Motor neuron (in vitro differentiated cells): Measurements from ENCODE around the gene RASSF7. TPM values are rescaled to one million over a fixed set of nuclear protein-coding genes. Genes with fewer than 3 reads are reported as not detected.
A peak's percentile ranks its signal among the peaks of the same experiment; 100 is the strongest.

Experiments
- ATAC-seq, 8 experiments: fragments of 200-7000 bp; cut with Tn5 transposase; replicated peaks in 6 of 8; 2 replicates each; pipeline ENCODE4 v1.8.0; 2021; ENCODE audit warnings: mild to moderate bottlenecking in 8 of 8, moderate library complexity in 8 of 8
- H3K27ac ChIP-seq, 2 donors: fragments of 250-450 bp; sonication (Bioruptor Pico); 2 replicates each; pipeline ENCODE4 v1.9.0; 2021; ENCODE audit warnings: antibody characterized with exemption in 2 of 2, mild to moderate bottlenecking in 2 of 2, moderate library complexity in 1 of 2
- H3K4me1 ChIP-seq, 2 donors: fragments of 250-450 bp; sonication (Bioruptor Pico); replicated peaks in 1 of 2; 2 replicates each; pipeline ENCODE4 v1.6.1; 2021; ENCODE audit warnings: antibody characterized with exemption in 2 of 2, mild to moderate bottlenecking in 2 of 2, moderate library complexity in 1 of 2
- H3K4me3 ChIP-seq, 5 donors: fragments of 250-450 bp; sonication (Bioruptor Pico); 2 replicates each; pipeline ENCODE4 v1.9.0; 2021; ENCODE audit warnings: antibody characterized with exemption in 5 of 5, mild to moderate bottlenecking in 5 of 5, moderate library complexity in 4 of 5
- WGBS, 10 experiments: fragments of 450-650 bp; shearing (Covaris generic); methylation state at CpG; one replicate each; pipeline ENCODE4 v1.0.0; 2022; 5-methylcytosine and 5-hydroxymethylcytosine counted together
- in situ Hi-C, 9 experiments: fragments of 400-800 bp; cut with MboI; loops; one replicate each; pipeline ENCODE4 v1.15.0; 2021; ENCODE audit warnings: low sequenced_read_pairs in 9 of 9, low pct_unique_long_range_greater_than_20kb in 2 of 9; ENCODE audit not compliant: unreplicated experiment in 9 of 9
- total RNA-seq, 8 experiments: library from RNA; unstranded; fragments of 300-600 nt; gene quantifications; 2 replicates each; pipeline versions ENCODE4 v1.2.3 to v1.2.4, GENCODE V29; 2022

Gene RASSF7
- total RNA-seq, 8 experiments from 2014 or later: 4.6 to 10.4 (median 7.0) TPM

DNA sequence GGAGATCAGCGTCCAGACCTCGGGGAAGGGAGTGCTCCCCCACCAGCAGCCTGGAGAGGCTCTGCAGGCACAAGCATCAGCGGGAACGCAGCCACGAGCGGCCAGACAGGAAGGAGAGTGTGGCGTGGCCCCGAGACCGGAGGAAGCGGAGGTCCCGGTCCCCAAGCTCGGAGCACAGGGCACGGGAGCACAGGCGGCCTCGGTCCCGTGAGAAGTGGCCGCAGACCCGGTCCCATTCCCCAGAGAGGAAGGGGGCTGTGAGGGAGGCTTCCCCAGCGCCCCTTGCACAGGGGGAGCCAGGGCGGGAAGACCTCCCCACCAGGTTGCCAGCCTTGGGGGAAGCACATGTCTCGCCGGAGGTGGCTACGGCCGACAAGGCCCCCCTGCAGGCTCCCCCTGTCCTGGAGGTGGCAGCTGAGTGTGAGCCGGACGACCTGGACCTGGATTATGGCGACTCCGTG lies 48.1 kb downstream of the RASSF7 start:
- Histone ChIP-seq H3K4me1 (no peaks in the 10 kb centered on the region), H3K4me3 (no peak overlapping the region), H3K27ac (no peak overlapping the region)
- in situ Hi-C loops: no loop called here
- no peak for ATAC-seq
- 85 to 89% (median 87%) methylated on average over 3 to 4 of the region's 28 CpGs; no CpG with 5 or more reads in 7 of the 10 experiments for WGBS, 10 experiments

DNA sequence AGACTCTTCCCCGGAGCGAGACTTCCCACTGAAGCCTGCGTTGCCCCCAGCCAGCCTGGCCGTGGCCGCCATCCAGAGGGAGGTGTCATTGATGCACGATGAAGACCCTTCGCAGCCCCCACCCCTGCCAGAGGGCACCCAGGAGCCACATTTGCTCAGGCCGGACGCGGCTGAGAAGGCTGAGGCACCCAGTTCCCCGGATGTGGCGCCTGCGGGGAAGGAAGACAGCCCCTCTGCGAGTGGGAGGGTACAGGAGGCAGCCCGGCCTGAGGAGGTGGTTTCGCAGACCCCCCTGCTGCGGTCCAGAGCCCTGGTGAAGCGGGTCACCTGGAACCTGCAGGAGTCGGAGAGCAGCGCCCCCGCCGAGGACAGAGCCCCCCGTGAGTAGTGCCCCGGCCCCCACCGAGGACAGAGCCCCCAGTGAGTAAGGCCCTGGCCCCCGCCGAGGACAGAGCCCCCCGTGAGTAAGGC lies 48.6 kb downstream of the RASSF7 start:
- 75 to 100% (median 93%) methylated on average over 2 to 3 of the region's 28 CpGs; no CpG with 5 or more reads in 7 of the 10 experiments for WGBS, 10 experiments
- ATAC-seq: no peak
- Histone ChIP-seq H3K4me3 (no peak overlapping the region), H3K4me1 (no peaks in the 10 kb centered on the region), H3K27ac (no peak overlapping the region)
- in situ Hi-C loops: no loop called here

DNA sequence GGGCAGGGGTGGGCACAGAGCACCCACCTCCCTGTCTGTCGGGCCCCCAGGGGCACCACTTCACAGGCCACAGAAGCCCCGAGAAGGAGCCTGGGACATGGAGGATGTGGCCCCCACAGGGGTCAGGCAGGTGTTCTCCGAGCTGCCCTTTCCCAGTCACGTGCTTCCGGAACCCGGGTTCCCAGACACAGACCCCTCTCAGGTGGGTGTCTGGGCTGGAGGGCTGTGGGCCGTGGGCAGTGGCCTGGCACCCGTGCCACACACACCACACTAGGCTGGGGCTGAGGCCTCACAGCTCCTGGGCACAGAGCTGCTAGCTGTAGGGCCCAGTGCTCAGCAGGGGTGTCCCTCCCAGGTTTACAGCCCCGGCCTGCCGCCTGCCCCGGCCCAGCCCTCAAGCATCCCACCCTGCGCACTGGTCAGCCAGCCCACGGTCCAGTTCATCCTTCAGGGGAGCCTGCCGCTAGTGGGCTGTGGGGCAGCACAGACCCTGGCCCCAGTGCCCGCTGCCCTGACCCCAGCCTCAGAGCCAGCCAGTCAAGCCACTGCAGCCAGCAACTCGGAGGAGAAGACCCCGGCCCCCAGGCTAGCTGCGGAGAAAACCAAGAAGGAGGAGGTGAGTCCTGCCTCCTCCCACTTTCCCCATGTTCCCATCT lies 49.5 kb downstream of the RASSF7 start:
- no peak for ATAC-seq
- WGBS, 10 experiments: 80 to 100% (median 98%) methylated on average over 1 to 7 of the region's 18 CpGs; no CpG with 5 or more reads in 6 of the 10 experiments
- in situ Hi-C loops: no loop called here
- H3K4me3 ChIP-seq: no peak overlapping the region
- H3K27ac ChIP-seq: no peak overlapping the region
- peaks cover 2 to 4% of the 10 kb centered on the region in 2 donors for H3K4me1 ChIP-seq

DNA sequence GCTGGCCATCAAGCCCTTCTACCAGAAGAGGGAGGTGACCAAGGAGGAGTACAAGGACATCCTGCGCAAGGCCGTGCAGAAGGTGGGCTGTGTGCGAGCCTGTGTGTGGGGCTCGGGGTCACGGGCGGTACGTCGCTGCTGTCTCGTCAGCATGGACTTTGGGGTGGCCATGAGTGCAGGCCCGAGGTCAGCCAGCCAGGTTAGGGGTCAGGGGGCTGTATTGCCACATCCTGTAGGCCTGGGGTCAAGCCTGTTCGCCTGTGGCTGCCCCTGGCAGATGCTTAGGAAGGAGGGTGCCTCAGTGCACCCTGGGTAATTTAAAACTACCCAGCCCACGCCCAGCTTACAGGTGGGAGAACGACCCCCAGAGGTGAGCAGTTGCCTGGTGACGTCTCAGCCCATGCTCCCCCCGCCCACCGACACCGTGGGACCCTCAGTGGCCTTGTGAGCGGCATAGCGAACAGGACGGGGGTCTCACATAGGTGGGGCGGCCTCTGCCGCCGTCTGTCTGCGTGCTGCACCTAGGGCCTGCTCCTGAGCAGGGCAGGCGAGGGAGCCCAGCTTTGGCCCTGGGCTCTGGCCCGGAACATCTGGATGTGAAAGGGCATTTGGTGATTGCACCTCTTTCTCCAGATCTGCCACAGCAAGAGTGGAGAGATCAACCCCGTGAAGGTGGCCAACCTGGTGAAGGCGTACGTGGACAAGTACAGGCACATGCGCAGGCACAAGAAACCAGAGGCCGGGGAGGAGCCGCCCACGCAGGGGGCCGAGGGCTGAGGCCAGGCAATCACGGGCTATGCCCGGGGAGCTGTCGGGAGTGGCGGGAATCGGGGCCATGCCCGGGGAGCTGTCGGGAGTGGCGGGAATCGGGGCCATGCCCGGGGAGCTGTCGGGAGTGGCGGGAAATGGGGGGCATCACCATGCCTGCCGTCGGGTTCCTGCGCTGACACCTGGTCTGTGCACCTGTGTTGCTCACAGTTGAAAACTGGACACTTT lies 50.5 kb downstream of the RASSF7 start:
- peaks cover 6 to 8% of the 10 kb centered on the region in 2 donors for H3K4me1 ChIP-seq
- H3K4me3 ChIP-seq: no peak overlapping the region
- ATAC-seq: no peak
- 80 to 100% (median 95%) methylated on average over 2 to 8 of the region's 49 CpGs; no CpG with 5 or more reads in 3 of the 10 experiments for WGBS, 10 experiments
- in situ Hi-C loops: no loop called here
- no peak overlapping the region for H3K27ac ChIP-seq

DNA sequence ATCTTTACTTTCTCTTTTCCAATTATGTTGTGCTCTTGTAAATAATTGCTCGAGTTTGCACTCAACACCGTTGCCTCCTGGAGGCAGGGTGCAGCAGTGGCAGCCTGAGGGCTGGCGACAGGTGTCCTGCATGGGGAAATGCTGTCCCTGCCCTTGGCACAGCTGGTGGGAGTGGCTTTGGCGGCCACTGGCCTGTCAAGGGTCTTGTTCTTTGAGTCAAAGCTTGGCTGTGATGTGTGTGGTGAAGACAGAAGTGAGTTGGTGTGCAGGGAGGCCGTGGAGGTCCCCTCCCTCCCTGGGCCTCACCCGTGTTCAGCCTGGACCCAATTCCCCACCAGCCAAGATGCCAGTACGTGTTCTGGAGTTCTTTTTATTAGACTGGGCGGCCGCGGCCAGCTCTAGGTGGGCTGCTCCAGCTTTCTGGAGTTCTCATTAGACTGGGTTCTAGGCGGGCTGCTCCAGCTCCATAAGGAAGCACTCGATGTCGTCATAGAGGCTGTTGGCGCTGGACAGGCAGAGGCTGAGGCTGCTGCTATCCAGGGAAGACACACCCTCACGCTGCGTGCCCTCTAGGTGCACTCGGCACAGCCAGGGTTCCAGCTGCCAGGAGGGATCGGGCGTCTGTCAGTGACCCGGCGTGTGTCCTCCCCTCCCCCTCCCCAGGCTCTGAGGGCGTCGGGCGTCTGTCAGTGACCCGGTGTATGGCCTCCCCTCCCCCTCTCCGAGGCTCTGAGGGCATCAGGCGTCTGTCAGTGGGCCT lies 51.6 kb downstream of the RASSF7 start:
- in situ Hi-C loops: no loop called here
- Histone ChIP-seq H3K4me3 (no peak overlapping the region), H3K27ac (no peak overlapping the region), H3K4me1 (peaks cover 7 to 11% of the 10 kb centered on the region in 2 donors)
- WGBS, 10 experiments: 31 to 100% (median 58%) methylated on average over 2 to 4 of the region's 27 CpGs; no CpG with 5 or more reads in 4 of the 10 experiments
- peak in 1 of 8 experiments; percentile 1 for ATAC-seq

DNA sequence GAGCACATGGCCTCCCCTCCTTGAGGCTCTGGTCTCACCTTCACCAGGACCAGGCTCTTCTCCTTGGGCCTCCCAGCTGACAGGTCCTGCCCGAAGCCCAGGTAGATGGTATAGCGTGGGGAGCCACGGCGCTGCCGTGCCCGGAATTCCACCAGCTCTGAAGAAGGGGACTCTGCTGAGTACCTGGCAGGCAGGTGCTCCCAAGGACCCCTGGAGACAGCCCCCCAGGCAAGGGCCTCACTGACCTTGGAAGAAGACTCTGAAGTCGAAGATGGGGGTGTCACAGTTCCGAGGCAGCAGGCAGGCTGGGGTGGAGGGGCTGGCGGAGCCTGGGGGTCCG lies 52.2 kb downstream of the RASSF7 start:
- no peak for ATAC-seq
- H3K4me3 ChIP-seq: no peak overlapping the region
- WGBS, 10 experiments: no CpG with 5 or more reads among the region's 10 CpGs
- peaks cover 7 to 11% of the 10 kb centered on the region in 2 donors for H3K4me1 ChIP-seq
- in situ Hi-C loops: no loop called here
- no peak overlapping the region for H3K27ac ChIP-seq

DNA sequence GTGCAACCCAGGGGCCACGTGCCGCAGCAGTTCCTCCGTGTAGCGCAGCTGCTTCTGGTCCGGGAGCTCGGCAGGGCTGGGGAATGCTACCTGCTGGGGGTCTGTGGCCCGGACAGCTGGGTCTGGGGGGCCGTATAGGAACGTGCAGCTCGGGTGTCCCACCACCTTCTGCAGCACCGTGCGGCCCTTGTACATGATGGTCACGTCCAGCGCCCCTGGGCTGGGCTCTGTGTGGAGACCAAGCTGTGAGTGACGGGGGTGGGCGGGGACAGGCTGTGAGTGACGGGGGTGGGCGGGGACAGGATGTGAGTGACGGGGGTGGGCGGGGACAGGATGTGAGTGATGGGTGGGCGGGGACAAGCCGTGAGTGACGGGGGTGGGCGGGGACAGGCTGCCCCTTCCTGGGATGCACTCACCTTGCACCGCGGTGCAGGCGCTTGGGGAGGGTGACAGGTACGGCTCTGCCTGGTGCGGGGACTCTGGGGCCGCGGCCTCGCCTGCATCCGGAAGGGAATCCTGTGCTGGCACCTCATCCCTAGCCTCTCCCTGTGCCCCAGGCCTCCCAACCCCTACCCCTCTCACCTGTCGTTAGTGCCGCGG lies 52.7 kb downstream of the RASSF7 start:
- ATAC-seq: peak in 5 of 8 experiments; percentile 3 to 23 (median 7)
- no CpG with 5 or more reads among the region's 36 CpGs for WGBS, 10 experiments
- Histone ChIP-seq H3K4me3 (no peak overlapping the region), H3K4me1 (peaks cover 7 to 11% of the 10 kb centered on the region in 2 donors), H3K27ac (no peak overlapping the region)
- in situ Hi-C loops: no loop called here

Other genes starting within 250 kb of the RASSF7 start
- gene IFITM1, start 246.9 kb upstream of the RASSF7 start, total RNA-seq: 1,000 to 10,000 TPM in 2 of 8 experiments, 100 to 1,000 TPM in 2, under 1 TPM in 1, not detected in 3; 0.16 to 1,915 (median 317) TPM
- gene IFITM3, start 240.1 kb upstream of the RASSF7 start, total RNA-seq: 1,000 to 10,000 TPM in 1 of 8 experiments, 100 to 1,000 TPM in 3, 10 to 100 TPM in 1, 1 to 10 TPM in 3; 1.1 to 1,534 (median 213) TPM
- gene B4GALNT4, start 191.5 kb upstream of the RASSF7 start, total RNA-seq: 100 to 1,000 TPM in 1 of 8 experiments, 10 to 100 TPM in 6, 1 to 10 TPM in 1; 9.7 to 103 (median 70.9) TPM
- gene PKP3, start 166.8 kb upstream of the RASSF7 start, total RNA-seq: 10 to 100 TPM in 1 of 8 experiments, 1 to 10 TPM in 3, under 1 TPM in 3, not detected in 1; 0.21 to 24.4 (median 3.2) TPM
- gene SIGIRR, start 146.0 kb upstream of the RASSF7 start, total RNA-seq: 100 to 1,000 TPM in 1 of 8 experiments, 10 to 100 TPM in 7; 19.5 to 131 (median 28.5) TPM
- gene ANO9, start 119.0 kb upstream of the RASSF7 start, total RNA-seq: 1 to 10 TPM in 3 of 8 experiments, under 1 TPM in 4, not detected in 1; 0.11 to 4.3 (median 0.60) TPM
- 10 to 100 TPM; 11.4 to 37.9 (median 21.2) TPM for gene PTDSS2, start 110.7 kb upstream of the RASSF7 start, total RNA-seq
- gene RNH1, start 53.7 kb upstream of the RASSF7 start, total RNA-seq: 100 to 1,000 TPM in 4 of 8 experiments, 10 to 100 TPM in 4; 55.8 to 181 (median 94.8) TPM
- gene HRAS, start 25.4 kb upstream of the RASSF7 start, total RNA-seq: 10 to 100 TPM; 38.5 to 96.1 (median 57.2) TPM
- gene LRRC56, start 23.4 kb upstream of the RASSF7 start, total RNA-seq: 1 to 10 TPM in 6 of 8 experiments, under 1 TPM in 2; 0.75 to 7.6 (median 1.8) TPM
- 1 to 10 TPM in 4 of 8 experiments, under 1 TPM in 4; 0.29 to 5.4 (median 0.88) TPM for gene LMNTD2, start 232 bp upstream of the RASSF7 start, total RNA-seq
- gene PHRF1, start 15.5 kb downstream of the RASSF7 start, total RNA-seq: 10 to 100 TPM; 11.9 to 32.0 (median 16.0) TPM
- gene IRF7, start 55.0 kb downstream of the RASSF7 start, total RNA-seq: 10 to 100 TPM; 10.2 to 27.9 (median 17.0) TPM
- 1 to 10 TPM in 3 of 8 experiments, under 1 TPM in 5; 0.31 to 1.3 (median 0.51) TPM for gene CDHR5, start 64.0 kb downstream of the RASSF7 start, total RNA-seq
- not detected for gene SCT, start 66.2 kb downstream of the RASSF7 start, total RNA-seq
- gene DRD4, start 76.3 kb downstream of the RASSF7 start, total RNA-seq: 1 to 10 TPM in 1 of 8 experiments, under 1 TPM in 4, not detected in 3; 0.22 to 1.8 (median 0.93) TPM
- gene DEAF1, start 134.3 kb downstream of the RASSF7 start, total RNA-seq: 10 to 100 TPM; 38.5 to 81.6 (median 54.3) TPM
- 10 to 100 TPM; 11.8 to 47.1 (median 20.9) TPM for gene TMEM80, start 134.8 kb downstream of the RASSF7 start, total RNA-seq
- gene EPS8L2, start 145.3 kb downstream of the RASSF7 start, total RNA-seq: 10 to 100 TPM in 3 of 8 experiments, 1 to 10 TPM in 5; 1.2 to 41.9 (median 7.9) TPM
- gene TALDO1, start 186.5 kb downstream of the RASSF7 start, total RNA-seq: 100 to 1,000 TPM in 3 of 8 experiments, 10 to 100 TPM in 5; 62.3 to 304 (median 94.6) TPM
- 10 to 100 TPM; 22.8 to 70.1 (median 38.0) TPM for gene GATD1, start 216.5 kb downstream of the RASSF7 start, total RNA-seq
- 10 to 100 TPM in 5 of 8 experiments, 1 to 10 TPM in 3; 1.8 to 21.7 (median 15.3) TPM for gene CEND1, start 229.1 kb downstream of the RASSF7 start, total RNA-seq
- 10 to 100 TPM; 21.4 to 45.6 (median 31.7) TPM for gene SLC25A22, start 237.3 kb downstream of the RASSF7 start, total RNA-seq
- gene PIDD1, start 244.3 kb downstream of the RASSF7 start, total RNA-seq: 10 to 100 TPM in 6 of 8 experiments, 1 to 10 TPM in 2; 9.0 to 20.0 (median 12.4) TPM
- 1,000 to 10,000 TPM; 1,135 to 2,145 (median 1,757) TPM for gene RPLP2, start 249.0 kb downstream of the RASSF7 start, total RNA-seq